ENCODE results near the gene A1BG. TPM values are rescaled to one million over a fixed set of nuclear protein-coding genes. Genes with fewer than 3 reads are reported as not detected.

A1BG gene
- total and polyA plus RNA-seq, 2 of the 13 experiments (the other 11 are each of a cell fraction or from before 2014, with no cell fraction given) = 14.7 to 41.4 TPM

DNA sequence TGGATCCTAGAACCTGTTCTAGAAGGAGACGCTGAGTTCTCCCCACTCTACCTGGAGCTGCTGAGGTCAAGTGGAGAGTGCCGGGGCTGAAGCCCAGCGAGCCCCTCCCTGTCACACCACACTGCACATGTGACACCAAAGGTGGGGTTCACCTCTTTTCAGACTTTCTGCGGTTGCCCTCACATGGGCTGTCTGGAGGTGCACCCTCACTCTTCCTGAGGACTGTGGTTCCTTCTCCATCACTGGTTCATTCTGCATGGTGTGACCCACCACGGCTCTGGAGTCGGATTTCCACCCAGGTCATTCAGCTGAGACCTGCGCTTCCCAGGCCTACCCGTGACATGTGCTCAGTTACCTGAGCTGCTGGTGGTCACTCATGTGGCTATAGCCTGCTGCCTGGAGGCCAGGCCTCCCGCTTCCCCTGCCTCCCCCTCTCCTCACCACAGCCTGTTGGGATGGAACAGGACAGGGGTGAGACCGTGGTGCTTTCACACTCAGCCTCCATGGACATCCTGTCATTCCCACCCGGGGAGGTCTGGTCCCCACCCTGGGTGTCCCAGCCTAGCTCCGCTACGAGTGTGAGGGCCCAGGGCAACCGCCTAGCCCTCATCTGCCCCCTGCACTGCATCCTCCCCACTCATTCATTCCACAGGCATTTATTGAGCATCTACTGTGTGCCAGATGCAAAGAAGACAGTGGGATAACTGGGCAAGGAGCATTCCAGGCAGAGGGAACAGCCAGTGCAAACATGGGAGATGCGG lies 605 bp upstream of the A1BG start (continued):
- TF ChIP-seq ZNF318 (CRISPR knock-in tag; IDR thresholded peaks at IDR 0.05) = no peak
- no peak for TF ChIP-seq ZNF678 (CRISPR knock-in tag; IDR thresholded peaks at IDR 0.05)
- TF ChIP-seq EED (CRISPR knock-in tag; IDR thresholded peaks at IDR 0.05) = no peak
- TF ChIP-seq PAWR (CRISPR knock-in tag; IDR thresholded peaks at IDR 0.05; ENCODE audit: borderline replicate concordance) = no peak
- TF ChIP-seq DPF2 (CRISPR knock-in tag; IDR thresholded peaks at IDR 0.05; ENCODE audit: borderline replicate concordance, low read depth) = no peak
- 0 out of 2 replicates have a peak, but pooled peaks have one; percentile 64 for TF ChIP-seq ZNF558 (CRISPR knock-in tag; IDR thresholded peaks at IDR 0.05; ENCODE audit: borderline replicate concordance)
- TF ChIP-seq ZNF777 (CRISPR knock-in tag; IDR thresholded peaks at IDR 0.05) = 0 out of 2 replicates have a peak, but pooled peaks have one; percentile 10
- no peak for TF ChIP-seq ZNF362 (CRISPR knock-in tag; IDR thresholded peaks at IDR 0.05; ENCODE audit: borderline replicate concordance)
- 0 out of 2 replicates have a peak, but pooled peaks have one; percentile 8 for TF ChIP-seq DMAP1 (CRISPR knock-in tag; IDR thresholded peaks at IDR 0.05)
- TF ChIP-seq ZNF432 (CRISPR knock-in tag; IDR thresholded peaks at IDR 0.05; ENCODE audit: borderline replicate concordance) = 0 out of 2 replicates have a peak, but pooled peaks have one; percentile 61
- no peak for TF ChIP-seq GABPA (IDR thresholded peaks at IDR 0.05; ENCODE audit: low read depth, low read length)
- TF ChIP-seq GABPA (CRISPR knock-in tag; IDR thresholded peaks at IDR 0.05; ENCODE audit: low read depth) = no peak
- peak; percentile 66; the same call in 1 of the 2 replicates for TF ChIP-seq HOXA5 (CRISPR knock-in tag; IDR thresholded peaks at IDR 0.05)
- TF ChIP-seq, protein P1, sequence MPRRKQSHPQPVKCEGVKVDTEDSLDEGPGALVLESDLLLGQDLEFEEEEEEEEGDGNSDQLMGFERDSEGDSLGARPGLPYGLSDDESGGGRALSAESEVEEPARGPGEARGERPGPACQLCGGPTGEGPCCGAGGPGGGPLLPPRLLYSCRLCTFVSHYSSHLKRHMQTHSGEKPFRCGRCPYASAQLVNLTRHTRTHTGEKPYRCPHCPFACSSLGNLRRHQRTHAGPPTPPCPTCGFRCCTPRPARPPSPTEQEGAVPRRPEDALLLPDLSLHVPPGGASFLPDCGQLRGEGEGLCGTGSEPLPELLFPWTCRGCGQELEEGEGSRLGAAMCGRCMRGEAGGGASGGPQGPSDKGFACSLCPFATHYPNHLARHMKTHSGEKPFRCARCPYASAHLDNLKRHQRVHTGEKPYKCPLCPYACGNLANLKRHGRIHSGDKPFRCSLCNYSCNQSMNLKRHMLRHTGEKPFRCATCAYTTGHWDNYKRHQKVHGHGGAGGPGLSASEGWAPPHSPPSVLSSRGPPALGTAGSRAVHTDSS (CRISPR knock-in tag; conservative IDR thresholded peaks at IDR 0.05) = no peak
- 0 out of 2 replicates have a peak, but pooled peaks have one; percentile 26 for TF ChIP-seq PHF21A (CRISPR knock-in tag; IDR thresholded peaks at IDR 0.05)
- no peak for TF ChIP-seq ZFP90 (CRISPR knock-in tag; IDR thresholded peaks at IDR 0.05; ENCODE audit: borderline replicate concordance)
- TF ChIP-seq MED13 (CRISPR knock-in tag; IDR thresholded peaks at IDR 0.05) = no peak
- no peak for TF ChIP-seq TCF12 (IDR thresholded peaks at IDR 0.05)
- TF ChIP-seq TCF12 (CRISPR knock-in tag; IDR thresholded peaks at IDR 0.05) = 0 out of 2 replicates have a peak, but pooled peaks have one; percentile 25
- peak; percentile 43; the same call in 1 of the 2 replicates for TF ChIP-seq HOXA3 (CRISPR knock-in tag; IDR thresholded peaks at IDR 0.05)
